ENCODE results near the gene FILIP1L.

The FILIP1L gene

GRCh38 chr3:99817437-99818240 lies 296.7 kb downstream of the FILIP1L start, which contains the start of gene CMSS1:
Gene CMSS1, plus strand, starts transcription at chr3:99817862.
- in situ Hi-C loops (cut with MboI; ENCODE audit: low sequenced_read_pairs): no loop called here

GRCh38 chr3:99817047-99817436 lies 297.3 kb downstream of the FILIP1L start:
- in situ Hi-C loops (cut with MboI; ENCODE audit: low sequenced_read_pairs): no loop called here

GRCh38 chr3:99810403-99810802 lies 303.9 kb downstream of the FILIP1L start:
- in situ Hi-C loops (cut with MboI; ENCODE audit: low sequenced_read_pairs): no loop called here

- in situ Hi-C loops (cut with MboI; ENCODE audit: low sequenced_read_pairs): no loop called here
Observed at GRCh38 chr3:99809565-99809964, 304.7 kb downstream of the FILIP1L start.

GRCh38 chr3:99808163-99808794 lies 306.0 kb downstream of the FILIP1L start:
- in situ Hi-C loops (cut with MboI; ENCODE audit: low sequenced_read_pairs): no loop called here

- in situ Hi-C loops (cut with MboI; ENCODE audit: low sequenced_read_pairs): no loop called here
Observed at GRCh38 chr3:99805160-99805559, 309.1 kb downstream of the FILIP1L start.

- in situ Hi-C loops (cut with MboI; ENCODE audit: low sequenced_read_pairs): no loop called here
Observed at GRCh38 chr3:99803297-99803696, 311.0 kb downstream of the FILIP1L start.

GRCh38 chr3:99799422-99799821 lies 314.9 kb downstream of the FILIP1L start:
- in situ Hi-C loops (cut with MboI; ENCODE audit: low sequenced_read_pairs): no loop called here

- in situ Hi-C loops (cut with MboI; ENCODE audit: low sequenced_read_pairs): no loop called here
Observed at GRCh38 chr3:99795573-99795972, 318.7 kb downstream of the FILIP1L start.

- in situ Hi-C loops (cut with MboI; ENCODE audit: low sequenced_read_pairs): no loop called here
Observed at GRCh38 chr3:99794485-99794884, 319.8 kb downstream of the FILIP1L start.

GRCh38 chr3:99789011-99789721 lies 325.1 kb downstream of the FILIP1L start:
- in situ Hi-C loops (cut with MboI; ENCODE audit: low sequenced_read_pairs): no loop called here

All from hTERT RPE-1 (cell line).